Motor neuron (in vitro differentiated cells): ENCODE measurements around the gene FOXJ3. TPM values are rescaled to one million over a fixed set of nuclear protein-coding genes. Genes with fewer than 3 reads are reported as not detected.
A peak's percentile ranks its signal among the peaks of the same experiment; 100 is the strongest.

Experiments used
- ATAC-seq, 8 experiments: fragments of 200-7000 bp; cut with Tn5 transposase; replicated peaks in 6 of 8; 2 replicates each; pipeline ENCODE4 v1.8.0; 2021; ENCODE audit warnings: mild to moderate bottlenecking in 8 of 8, moderate library complexity in 8 of 8
- H3K27ac ChIP-seq, 2 donors: fragments of 250-450 bp; sonication (Bioruptor Pico); 2 replicates each; pipeline ENCODE4 v1.9.0; 2021; ENCODE audit warnings: antibody characterized with exemption in 2 of 2, mild to moderate bottlenecking in 2 of 2, moderate library complexity in 1 of 2
- H3K4me1 ChIP-seq, 2 donors: fragments of 250-450 bp; sonication (Bioruptor Pico); replicated peaks in 1 of 2; 2 replicates each; pipeline ENCODE4 v1.6.1; 2021; ENCODE audit warnings: antibody characterized with exemption in 2 of 2, mild to moderate bottlenecking in 2 of 2, moderate library complexity in 1 of 2
- H3K4me3 ChIP-seq, 5 donors: fragments of 250-450 bp; sonication (Bioruptor Pico); 2 replicates each; pipeline ENCODE4 v1.9.0; 2021; ENCODE audit warnings: antibody characterized with exemption in 5 of 5, mild to moderate bottlenecking in 5 of 5, moderate library complexity in 4 of 5
- WGBS, 10 experiments: fragments of 450-650 bp; shearing (Covaris generic); methylation state at CpG; one replicate each; pipeline ENCODE4 v1.0.0; 2022; 5-methylcytosine and 5-hydroxymethylcytosine counted together
- in situ Hi-C, 9 experiments: fragments of 400-800 bp; cut with MboI; loops; one replicate each; pipeline ENCODE4 v1.15.0; 2021; ENCODE audit warnings: low sequenced_read_pairs in 9 of 9, low pct_unique_long_range_greater_than_20kb in 2 of 9; ENCODE audit not compliant: unreplicated experiment in 9 of 9
- total RNA-seq, 8 experiments: library from RNA; unstranded; fragments of 300-600 nt; gene quantifications; 2 replicates each; pipeline versions ENCODE4 v1.2.3 to v1.2.4, GENCODE V29; 2022

The FOXJ3 gene
- total RNA-seq, 8 experiments from 2014 or later: 17.8 to 42.4 (median 32.2) TPM

DNA sequence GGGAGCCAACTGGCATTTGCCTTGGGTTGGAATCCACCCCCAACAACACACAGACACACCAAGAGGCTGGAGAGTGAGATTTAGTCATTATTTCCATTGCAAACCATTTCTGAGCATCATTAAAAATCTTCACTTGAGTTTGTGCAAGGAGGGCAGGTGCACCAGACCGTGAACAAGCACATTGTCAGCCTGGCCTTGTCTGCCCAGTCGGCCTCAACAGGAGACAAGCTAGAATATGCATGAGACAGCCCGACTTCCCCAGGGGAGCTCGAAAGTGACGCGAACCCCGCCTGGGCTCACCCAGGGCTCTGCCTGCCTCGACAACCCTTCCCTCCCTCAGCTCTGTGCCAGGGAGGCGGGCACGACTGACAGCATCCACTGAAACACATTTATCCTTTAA is 197.3 kb downstream of the FOXJ3 start:
- WGBS, 10 experiments: 22 to 73% (median 40%) methylated on average over 2 to 10 of the region's 10 CpGs; no CpG with 5 or more reads in 6 of the 10 experiments
- peaks cover 0 to 6% of the 10 kb centered on the region in 2 donors for H3K4me1 ChIP-seq
- in situ Hi-C loops: loop anchor here in 2 of 9 experiments (25.0 kb wide), 2 partner anchors 550 to 575 kb away; no protein-coding TSS in a partner anchor
- H3K4me3 ChIP-seq: no peak overlapping the region
- no peak overlapping the region for H3K27ac ChIP-seq
- ATAC-seq: peak in 4 of 8 experiments; percentile 18 to 98 (median 94)

DNA sequence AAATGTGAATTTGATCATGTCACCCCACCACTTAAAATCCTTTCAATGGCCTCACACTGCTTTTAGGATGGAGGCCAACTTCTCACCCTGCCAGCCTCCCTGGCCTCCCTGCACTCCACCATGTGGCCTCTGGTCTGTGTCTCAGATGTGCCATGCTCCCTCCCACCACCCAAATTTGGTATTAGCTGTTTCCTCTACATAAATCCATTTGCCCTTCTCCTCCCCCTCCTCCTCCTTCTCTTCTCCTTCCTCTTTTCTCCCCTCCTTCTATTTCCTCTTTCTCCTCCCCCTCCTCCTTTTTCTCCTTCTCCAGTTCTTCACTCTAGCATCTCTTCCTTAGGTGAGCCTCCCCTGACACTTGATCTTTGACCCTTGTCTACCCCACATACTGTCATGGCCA is 198.6 kb downstream of the FOXJ3 start:
- H3K4me3 ChIP-seq: no peak overlapping the region
- ATAC-seq: no peak
- no peak overlapping the region for H3K27ac ChIP-seq
- H3K4me1 ChIP-seq: peaks cover 0 to 6% of the 10 kb centered on the region in 2 donors
- in situ Hi-C loops: loop anchor here in 2 of 9 experiments (25.0 kb wide), 2 partner anchors 549 to 574 kb away; no protein-coding TSS in a partner anchor

DNA sequence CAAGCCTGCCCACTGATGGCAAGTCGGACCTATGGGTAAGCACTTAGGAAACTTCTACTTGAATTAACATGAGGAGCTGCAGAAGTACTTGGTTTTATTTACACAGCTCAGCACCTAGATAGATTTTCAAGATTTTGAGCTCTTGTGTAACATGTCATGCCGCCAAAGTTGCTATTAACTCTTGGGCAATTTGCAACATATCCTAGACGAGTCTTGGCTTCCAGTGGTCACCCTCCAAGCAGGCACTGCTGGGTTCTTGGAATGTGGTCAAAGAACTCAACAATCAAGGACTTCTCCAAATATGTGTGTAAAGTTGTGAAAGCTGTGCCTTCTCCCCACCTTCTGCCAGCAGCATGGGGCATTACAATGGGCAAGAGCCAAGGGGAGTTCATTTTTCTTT is 199.6 kb downstream of the FOXJ3 start:
- H3K4me3 ChIP-seq: no peak overlapping the region
- 14 to 93% (median 76%) methylated on average over 1 to 3 of the region's 3 CpGs; no CpG with 5 or more reads in 4 of the 10 experiments for WGBS, 10 experiments
- in situ Hi-C loops: loop anchor here in 2 of 9 experiments (25.0 kb wide), 2 partner anchors 548 to 573 kb away; no protein-coding TSS in a partner anchor
- ATAC-seq: no peak
- H3K4me1 ChIP-seq: peaks cover 0 to 6% of the 10 kb centered on the region in 2 donors
- no peak overlapping the region for H3K27ac ChIP-seq

DNA sequence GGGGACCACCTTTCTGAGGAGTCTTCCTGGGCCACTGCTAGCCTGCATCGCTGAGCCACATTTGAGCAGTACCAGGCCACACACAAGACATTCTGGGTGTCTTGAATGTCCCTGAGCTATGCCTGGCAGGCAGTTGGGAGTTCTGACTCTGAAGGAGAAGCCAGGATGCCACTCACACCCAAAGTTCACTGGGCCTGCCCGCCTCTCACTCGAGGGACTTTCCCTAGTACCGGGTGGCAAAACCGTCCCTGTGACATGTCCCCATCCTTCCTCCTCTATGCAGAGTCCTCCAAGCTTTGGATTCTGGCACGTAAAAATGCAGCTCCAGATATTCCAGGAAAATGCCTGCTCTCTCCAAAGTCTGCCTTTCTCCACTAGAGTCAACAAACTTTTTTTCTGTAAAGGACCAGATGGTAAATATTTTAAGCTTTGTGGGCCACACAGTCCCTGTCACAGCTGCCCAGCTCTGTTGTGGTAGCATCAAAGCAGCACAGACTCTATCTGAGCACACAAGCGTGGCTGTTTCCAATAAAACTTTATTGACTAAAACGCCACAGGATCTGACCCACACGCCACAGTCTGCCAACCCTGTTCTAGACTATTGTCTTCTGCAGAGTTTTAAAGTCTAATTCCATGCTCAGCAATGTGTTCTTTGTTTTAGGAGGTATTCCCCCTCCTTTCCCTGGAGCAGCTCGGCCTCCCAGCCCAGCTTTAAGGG is 201.1 kb downstream of the FOXJ3 start:
- no peak for ATAC-seq
- 24 to 87% (median 77%) methylated on average over 2 to 10 of the region's 10 CpGs; no CpG with 5 or more reads in 2 of the 10 experiments for WGBS, 10 experiments
- Histone ChIP-seq H3K27ac (no peak overlapping the region), H3K4me3 (no peak overlapping the region), H3K4me1 (peaks cover 0 to 6% of the 10 kb centered on the region in 2 donors)
- in situ Hi-C loops: loop anchor here in 2 of 9 experiments (25.0 kb wide), 2 partner anchors 547 to 572 kb away; no protein-coding TSS in a partner anchor

DNA sequence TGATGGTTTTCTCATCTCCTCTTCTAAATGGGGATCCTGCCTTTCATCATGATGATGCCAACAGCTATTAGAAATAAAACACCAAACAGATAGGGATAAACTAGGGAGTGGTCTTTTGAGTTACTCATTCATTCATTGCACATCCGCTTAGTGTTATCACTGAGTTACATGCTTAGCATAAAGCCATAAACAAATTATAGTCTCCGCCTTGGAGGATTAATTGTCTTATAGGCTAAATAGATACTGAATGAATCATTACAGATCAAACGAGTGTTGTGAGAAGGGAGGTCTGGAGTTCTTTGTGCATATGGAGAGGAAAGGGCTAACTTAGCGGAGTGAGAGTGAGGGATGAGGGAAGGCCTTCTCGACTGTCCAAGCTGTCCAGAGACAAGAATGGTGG is 201.6 kb downstream of the FOXJ3 start:
- peaks cover 0 to 9% of the 10 kb centered on the region in 2 donors for H3K4me1 ChIP-seq
- 24 to 100% (median 72%) methylated on average over 1 to 5 of the region's 5 CpGs; no CpG with 5 or more reads in 1 of the 10 experiments for WGBS, 10 experiments
- peak in 2 of 8 experiments; percentile 75 to 76 for ATAC-seq
- H3K27ac ChIP-seq: no peak overlapping the region
- no peak overlapping the region for H3K4me3 ChIP-seq
- in situ Hi-C loops: loop anchor here in 2 of 9 experiments (25.0 kb wide), 2 partner anchors 546 to 571 kb away; no protein-coding TSS in a partner anchor

DNA sequence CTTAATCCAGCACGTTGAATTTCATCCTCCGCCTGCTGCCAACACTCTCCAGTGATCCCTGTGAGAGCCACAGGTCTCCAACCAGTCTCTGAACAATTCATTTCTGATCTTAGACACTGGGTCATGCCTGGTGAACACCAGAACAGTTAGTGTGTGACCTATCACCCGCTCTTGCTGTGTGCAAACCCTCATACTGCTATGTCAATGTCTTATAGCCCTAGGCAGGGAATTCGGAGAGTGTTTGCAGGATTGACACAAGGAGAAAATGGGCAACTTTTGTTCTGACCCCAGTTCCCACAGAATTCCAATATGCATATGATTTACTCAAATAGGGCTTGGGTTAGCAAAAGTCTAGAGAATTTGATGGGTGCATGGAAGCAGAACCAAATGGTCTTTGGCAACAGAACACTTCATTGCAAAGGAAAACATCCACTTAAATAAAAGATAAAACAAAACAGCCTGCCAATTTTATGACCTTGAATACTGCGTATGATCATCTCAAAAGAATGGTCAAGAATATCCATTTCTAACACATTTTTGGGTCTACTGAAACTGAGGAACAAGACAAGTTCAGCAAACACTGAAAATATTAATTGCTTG is 204.9 kb downstream of the FOXJ3 start:
- H3K27ac ChIP-seq: no peak overlapping the region
- in situ Hi-C loops: loop anchor here in 2 of 9 experiments (25.0 kb wide), 2 partner anchors 543 to 568 kb away; no protein-coding TSS in a partner anchor
- 0 to 100% (median 86%) methylated on average over 1 to 5 of the region's 5 CpGs; no CpG with 5 or more reads in 1 of the 10 experiments for WGBS, 10 experiments
- H3K4me3 ChIP-seq: no peak overlapping the region
- no peak for ATAC-seq
- H3K4me1 ChIP-seq: peaks cover 0 to 12% of the 10 kb centered on the region in 2 donors

DNA sequence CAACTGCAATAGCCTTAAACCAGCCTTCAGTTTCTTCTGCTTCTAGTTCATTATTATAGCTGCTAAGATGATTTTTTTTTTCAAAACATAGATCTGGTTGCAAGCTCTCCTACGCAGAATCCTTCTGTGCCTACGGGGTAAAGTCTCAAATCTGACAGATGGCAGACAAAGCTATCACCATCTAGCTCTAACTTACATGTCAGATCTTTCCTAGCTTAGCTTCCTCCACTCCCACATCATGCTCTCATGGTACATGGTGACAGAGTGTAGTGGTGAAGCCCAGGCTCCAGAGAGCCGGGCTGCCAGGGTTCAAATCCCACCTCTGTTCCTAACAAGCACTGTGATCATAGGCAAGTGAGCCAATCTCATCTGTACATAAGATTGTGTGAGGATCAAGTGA is 206.1 kb downstream of the FOXJ3 start:
- in situ Hi-C loops: loop anchor here in 2 of 9 experiments (25.0 kb wide), 2 partner anchors 542 to 567 kb away; no protein-coding TSS in a partner anchor
- no peak for ATAC-seq
- no peak overlapping the region for H3K4me3 ChIP-seq
- peaks cover 0 to 12% of the 10 kb centered on the region in 2 donors for H3K4me1 ChIP-seq
- no peak overlapping the region for H3K27ac ChIP-seq
- WGBS, 10 experiments: 0 to 90% (median 72%) methylated on average over 1 to 3 of the region's 3 CpGs; no CpG with 5 or more reads in 3 of the 10 experiments

DNA sequence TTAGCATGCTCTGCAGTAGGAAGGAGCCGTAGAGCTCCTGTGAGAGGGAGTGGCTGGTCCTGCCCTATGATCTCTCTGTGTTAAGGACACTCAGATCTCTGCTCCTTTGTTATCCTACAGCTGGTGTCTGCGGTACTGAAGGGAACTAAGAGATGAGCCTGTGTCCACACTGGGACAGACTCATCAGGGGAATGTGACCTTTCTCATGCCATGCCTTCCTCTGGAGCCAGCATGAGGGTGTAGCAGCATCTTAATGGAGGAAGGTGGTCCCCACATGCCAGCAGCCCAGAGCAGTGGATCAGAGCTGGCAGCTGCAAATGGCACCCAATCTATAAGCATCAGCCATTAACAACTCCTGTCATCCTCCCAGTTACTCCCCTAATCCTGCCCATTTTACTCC is 206.5 kb downstream of the FOXJ3 start:
- in situ Hi-C loops: loop anchor here in 2 of 9 experiments (25.0 kb wide), 2 partner anchors 541 to 566 kb away; no protein-coding TSS in a partner anchor
- ATAC-seq: peak in 3 of 8 experiments; percentile 32 to 59 (median 45)
- H3K4me3 ChIP-seq: no peak overlapping the region
- peaks cover 0 to 12% of the 10 kb centered on the region in 2 donors for H3K4me1 ChIP-seq
- H3K27ac ChIP-seq: no peak overlapping the region
- 17 to 72% (median 50%) methylated on average over 1 to 2 of the region's 2 CpGs; no CpG with 5 or more reads in 4 of the 10 experiments for WGBS, 10 experiments

DNA sequence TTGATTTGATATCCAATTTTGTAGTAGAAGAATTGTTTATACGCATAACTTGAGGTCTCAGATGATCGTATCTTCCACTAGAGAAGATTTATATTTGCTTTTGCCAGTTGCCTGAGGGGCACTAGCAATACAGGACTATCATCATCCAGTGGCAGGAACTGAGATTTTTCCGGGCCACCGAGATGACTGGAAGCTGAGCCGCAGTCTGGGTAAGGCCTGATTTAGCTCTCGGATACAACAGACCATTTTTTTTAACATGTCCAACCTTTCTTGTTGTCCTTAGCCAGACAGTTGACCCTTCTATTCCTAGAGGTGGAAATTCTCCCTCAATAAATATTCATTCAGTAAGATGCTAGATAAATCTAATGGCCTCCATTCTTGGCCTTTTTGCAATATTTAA is 207.3 kb downstream of the FOXJ3 start:
- in situ Hi-C loops: loop anchor here in 2 of 9 experiments (25.0 kb wide), 2 partner anchors 540 to 565 kb away; no protein-coding TSS in a partner anchor
- Histone ChIP-seq H3K27ac (no peak overlapping the region), H3K4me3 (no peak overlapping the region), H3K4me1 (peaks cover 0 to 12% of the 10 kb centered on the region in 2 donors)
- ATAC-seq: peak in 2 of 8 experiments; percentile 24 to 73
- WGBS, 10 experiments: 40 to 92% (median 80%) methylated on average over 1 to 6 of the region's 6 CpGs

Other genes starting within 250 kb of the FOXJ3 start
- gene GUCA2B, start 181.8 kb downstream of the FOXJ3 start, total RNA-seq: not detected
- not detected for gene GUCA2A, start 170.5 kb downstream of the FOXJ3 start, total RNA-seq
- gene RIMKLA, start 45.6 kb upstream of the FOXJ3 start, total RNA-seq: 1 to 10 TPM in 5 of 8 experiments, under 1 TPM in 3; 0.14 to 8.6 (median 7.0) TPM
- 1 to 10 TPM in 5 of 8 experiments, under 1 TPM in 2, not detected in 1; 0.71 to 3.5 (median 1.5) TPM for gene ZMYND12, start 120.8 kb upstream of the FOXJ3 start, total RNA-seq
- gene PPCS, start 121.3 kb upstream of the FOXJ3 start, total RNA-seq: 10 to 100 TPM; 35.4 to 58.6 (median 52.3) TPM
- gene CCDC30, start 128.1 kb upstream of the FOXJ3 start, total RNA-seq: 10 to 100 TPM in 4 of 8 experiments, 1 to 10 TPM in 4; 1.7 to 33.4 (median 10.9) TPM